H9 (cell line): ENCODE results near the gene BAIAP2L1. TPM values are rescaled to one million over a fixed set of nuclear protein-coding genes. Genes with fewer than 3 reads are reported as not detected.
"Not testable (repeated sequence)": the region's sequence is repeated elsewhere in the genome, so short reads cannot be mapped to it uniquely, and the experiment has no call there.

ENCODE experiments used
- DNase-seq: peaks from one replicate; pipeline ENCODE4 v3.0.0-alpha.2; 2017
- H2AFZ ChIP-seq: one replicate; pipeline ENCODE4 v1.6.1; 2013; ENCODE audit warnings: mild to moderate bottlenecking, low read length, control low read depth, moderate library complexity
- H2AK5ac ChIP-seq: 2 replicates; pipeline ENCODE4 v1.6.1; 2013; ENCODE audit warnings: low read length, control low read depth, mixed read lengths; ENCODE audit not compliant: insufficient read length
- H2BK120ac ChIP-seq: one replicate; pipeline ENCODE4 v1.6.1; 2013; ENCODE audit warnings: low read depth, mild to moderate bottlenecking, low read length, control low read depth, inconsistent platforms; ENCODE audit not compliant: poor library complexity, severe bottlenecking
- H2BK12ac ChIP-seq: 2 replicates; pipeline ENCODE4 v1.6.1; 2013; ENCODE audit warnings: low read length, control low read depth, mixed read lengths, low read depth; ENCODE audit not compliant: insufficient read length
- H2BK15ac ChIP-seq: 2 replicates; pipeline ENCODE4 v1.6.1; 2013; ENCODE audit warnings: low read depth, low read length, control low read depth
- H2BK20ac ChIP-seq: one replicate; pipeline ENCODE4 v1.6.1; 2013; ENCODE audit warnings: low read depth, mild to moderate bottlenecking, low read length, control low read depth, inconsistent platforms; ENCODE audit not compliant: poor library complexity, severe bottlenecking
- H2BK5ac ChIP-seq: 2 replicates; pipeline ENCODE4 v1.6.1; 2013; ENCODE audit warnings: low read length, control low read depth, mixed read lengths; ENCODE audit not compliant: insufficient read length
- H3K14ac ChIP-seq: 2 replicates; pipeline ENCODE4 v1.6.1; 2013; ENCODE audit warnings: low read length, control low read depth; ENCODE audit not compliant: insufficient read depth
- H3K18ac ChIP-seq: 2 replicates; pipeline ENCODE4 v1.6.1; 2013; ENCODE audit warnings: low read depth, mild to moderate bottlenecking, mixed read lengths, low read length, control low read depth; ENCODE audit not compliant: insufficient read length
- H3K23ac ChIP-seq: 2 replicates; pipeline ENCODE4 v1.6.1; 2013; ENCODE audit warnings: low read length, control low read depth, mixed read lengths, low read depth; ENCODE audit not compliant: insufficient read length
- H3K23me2 ChIP-seq: 2 replicates; pipeline ENCODE4 v1.6.1; 2013; ENCODE audit warnings: low read depth, mild to moderate bottlenecking, mixed read lengths, low read length, control low read depth; ENCODE audit not compliant: insufficient read length, poor library complexity, severe bottlenecking
- H3K27ac ChIP-seq: 2 replicates; pipeline ENCODE4 v1.5.1; 2013; ENCODE audit warnings: low read length, control low read depth, mixed read lengths, low read depth; ENCODE audit not compliant: insufficient read length
- H3K27me3 ChIP-seq: 2 replicates; pipeline ENCODE4 v1.6.1; 2013; ENCODE audit warnings: low read length, control low read depth, inconsistent platforms; ENCODE audit not compliant: insufficient read depth
- H3K4ac ChIP-seq: 2 replicates; pipeline ENCODE4 v1.6.1; 2013; ENCODE audit warnings: low read depth, mild to moderate bottlenecking, control low read depth, inconsistent platforms, low read length, moderate library complexity
- H3K4me1 ChIP-seq: 2 replicates; pipeline ENCODE4 v1.6.1; 2013; ENCODE audit warnings: low read length, control low read depth, inconsistent platforms; ENCODE audit not compliant: insufficient read depth
- H3K4me2 ChIP-seq: 2 replicates; pipeline ENCODE4 v1.6.1; 2013; ENCODE audit warnings: low read length, control low read depth, mixed read lengths; ENCODE audit not compliant: insufficient read length, insufficient read depth
- H3K56ac ChIP-seq: 2 replicates; pipeline ENCODE4 v1.6.1; 2013; ENCODE audit warnings: low read depth, mild to moderate bottlenecking, mixed read lengths, low read length, control low read depth; ENCODE audit not compliant: insufficient read length
- H3K79me1 ChIP-seq: 2 replicates; pipeline ENCODE4 v1.6.1; 2013; ENCODE audit warnings: low read depth, mild to moderate bottlenecking, moderate library complexity, low read length, control low read depth, inconsistent platforms; ENCODE audit not compliant: insufficient read depth, poor library complexity, severe bottlenecking
- H3K79me2 ChIP-seq: 2 replicates; pipeline ENCODE4 v1.6.1; 2013; ENCODE audit warnings: low read length, control low read depth, inconsistent platforms; ENCODE audit not compliant: insufficient read depth
- H3K9ac ChIP-seq: 2 replicates; pipeline ENCODE4 v1.6.1; 2013; ENCODE audit warnings: low read length, control low read depth, mixed read lengths; ENCODE audit not compliant: insufficient read length; ENCODE audit errors: extremely low read depth
- H3K9me3 ChIP-seq: one replicate; pipeline ENCODE4 v1.6.1; 2013; ENCODE audit warnings: low read depth, low read length, inconsistent platforms; ENCODE audit not compliant: control insufficient read depth
- H3T11ph ChIP-seq: one replicate; pipeline ENCODE4 v1.6.1; 2013; ENCODE audit warnings: mild to moderate bottlenecking, low read length, control low read depth, inconsistent platforms
- H4K20me1 ChIP-seq: one replicate; pipeline ENCODE4 v1.6.1; 2013; ENCODE audit not compliant: control insufficient read depth, insufficient read length, insufficient read depth
- H4K5ac ChIP-seq: 2 replicates; pipeline ENCODE4 v1.6.1; 2013; ENCODE audit warnings: low read depth, mild to moderate bottlenecking, mixed read lengths, low read length, control low read depth; ENCODE audit not compliant: insufficient read length
- H4K8ac ChIP-seq: replicated peaks from 2 replicates; pipeline ENCODE4 v1.6.1; 2013; ENCODE audit warnings: low read length, control low read depth, mixed read lengths, low read depth; ENCODE audit not compliant: insufficient read length
- H4K91ac ChIP-seq: 2 replicates; pipeline ENCODE4 v1.6.1; 2013; ENCODE audit warnings: low read depth, mild to moderate bottlenecking, moderate library complexity, mixed read lengths, low read length, control low read depth; ENCODE audit not compliant: insufficient read length
- H3K27ac Mint-ChIP-seq, 3 experiments: 2 replicates in 2 of 3; 3 replicates in 1 of 3; pipeline ENCODE4 v1.8.0; 2020 to 2021; ENCODE audit warnings: mixed read lengths in 3 of 3, mild to moderate bottlenecking in 1 of 3, moderate library complexity in 1 of 3
- H3K27me3 Mint-ChIP-seq: 2 replicates; pipeline ENCODE4 v1.8.0; 2021; ENCODE audit warnings: low read depth, mild to moderate bottlenecking, moderate library complexity, mixed read lengths
- H3K36me3 Mint-ChIP-seq, 3 experiments: 2 replicates in 2 of 3; 3 replicates in 1 of 3; pipeline ENCODE4 v1.8.0; 2020 to 2021; ENCODE audit warnings: low read depth in 3 of 3, mixed read lengths in 3 of 3; ENCODE audit not compliant: insufficient read depth in 1 of 3
- H3K4me1 Mint-ChIP-seq, 2 experiments: 2 replicates each; pipeline ENCODE4 v1.8.0; 2020; ENCODE audit warnings: mixed read lengths in 2 of 2
- H3K4me3 Mint-ChIP-seq, 2 experiments: 2 replicates in 1 of 2; 3 replicates in 1 of 2; pipeline ENCODE4 v1.8.0; 2020 to 2021; ENCODE audit warnings: mild to moderate bottlenecking in 2 of 2, mixed read lengths in 2 of 2, moderate library complexity in 1 of 2
- H3K9me3 Mint-ChIP-seq, 2 experiments: 2 replicates in 1 of 2; 3 replicates in 1 of 2; pipeline ENCODE4 v1.8.0; 2020; ENCODE audit warnings: mild to moderate bottlenecking in 2 of 2, mixed read lengths in 2 of 2, moderate library complexity in 1 of 2
- WGBS: extraction: QIAGEN DNeasy Blood & Tissue Kit; methylation state at CpG from one replicate; pipeline ENCODE4 v1.1.7; 2013; ENCODE audit warnings: missing lambda C conversion rate, low lambda C conversion rate, mixed read lengths; ENCODE audit not compliant: insufficient read length; ENCODE audit errors: extremely low coverage; 5-methylcytosine and 5-hydroxymethylcytosine counted together
- total RNA-seq: library from RNA; stranded (reverse); gene quantifications from 2 replicates; pipeline ENCODE4 v1.2.1, GENCODE V29; 2021
- TF ChIP-seq, protein P1 (sequence below): fragments of 200-600 bp; sonication (generic); conservative IDR thresholded peaks from 3 replicates; pipeline ENCODE4 v1.8.0; 2021; ENCODE audit warnings: antibody characterized with exemption, mild to moderate bottlenecking

BAIAP2L1 gene
- total RNA-seq, 1 experiment from 2014 or later, result 25.9 TPM

DNA sequence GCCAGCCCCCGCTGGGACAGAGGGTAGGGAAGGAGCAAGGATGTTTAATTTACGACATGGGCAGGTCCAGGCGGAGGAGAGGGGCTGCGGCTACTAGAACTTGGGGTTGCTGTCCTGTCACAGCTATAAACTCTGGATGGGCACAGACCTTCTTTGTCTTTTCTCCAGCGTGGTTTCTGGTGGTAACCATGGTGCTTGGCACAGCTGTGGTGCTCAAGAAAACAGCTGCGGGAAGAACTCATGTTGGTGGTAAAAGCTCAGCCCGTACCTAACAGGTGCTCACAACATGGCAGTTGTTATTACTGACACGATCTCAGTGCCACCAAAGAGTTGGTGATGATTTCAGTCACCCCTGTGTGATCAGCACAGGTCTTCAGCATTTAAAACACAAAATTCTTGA, 13.8 kb downstream of the BAIAP2L1 start:
- Histone ChIP-seq H2BK120ac (no peak overlapping the region), H2BK5ac (no peak overlapping the region), H3K4me1 (no peaks in the 10 kb centered on the region), H3K9ac (no peak overlapping the region), H3K27me3 (no peaks in the 10 kb centered on the region; the same call in 1 of the 2 replicates), H3K4ac (no peak overlapping the region), H3K79me2 (no peaks in the 10 kb centered on the region; the same call in 1 of the 2 replicates), H4K20me1 (no peaks in the 10 kb centered on the region), H3K18ac (no peak overlapping the region), H3K79me1 (peaks cover 5% of the 10 kb centered on the region), H3K23me2 (no peaks in the 10 kb centered on the region), H2AK5ac (no peak overlapping the region), H3K56ac (no peak overlapping the region), H2BK12ac (no peak overlapping the region), H3K9me3 (no peaks in the 10 kb centered on the region), H3K14ac (no peak overlapping the region), H4K5ac (no peak overlapping the region), H3K27ac (no peak overlapping the region), H4K8ac (no peak overlapping the region), H2BK15ac (no peak overlapping the region), H3T11ph (no peak overlapping the region), H2AFZ (no peak overlapping the region), H3K4me2 (no peak overlapping the region), H3K23ac (no peak overlapping the region), H4K91ac (no peak overlapping the region), H2BK20ac (no peak overlapping the region)
- WGBS, result no CpG with 5 or more reads among the region's 8 CpGs
- DNase-seq, result no peak
- Mint-ChIP-seq H3K4me3 (no peak overlapping the region), H3K4me1 (peaks cover 5 to 7% of the 10 kb centered on the region in 2 experiments; a peak in 3 of 4 replicates), H3K9me3 (no peaks in the 10 kb centered on the region; a peak in 1 of 5 replicates), H3K27me3 (no peaks in the 10 kb centered on the region), H3K27ac (no peak overlapping the region), H3K36me3 (peaks cover 5 to 13% (median 11%) of the 10 kb centered on the region in 3 experiments; a peak in 6 of 7 replicates)
- TF ChIP-seq, protein P1, sequence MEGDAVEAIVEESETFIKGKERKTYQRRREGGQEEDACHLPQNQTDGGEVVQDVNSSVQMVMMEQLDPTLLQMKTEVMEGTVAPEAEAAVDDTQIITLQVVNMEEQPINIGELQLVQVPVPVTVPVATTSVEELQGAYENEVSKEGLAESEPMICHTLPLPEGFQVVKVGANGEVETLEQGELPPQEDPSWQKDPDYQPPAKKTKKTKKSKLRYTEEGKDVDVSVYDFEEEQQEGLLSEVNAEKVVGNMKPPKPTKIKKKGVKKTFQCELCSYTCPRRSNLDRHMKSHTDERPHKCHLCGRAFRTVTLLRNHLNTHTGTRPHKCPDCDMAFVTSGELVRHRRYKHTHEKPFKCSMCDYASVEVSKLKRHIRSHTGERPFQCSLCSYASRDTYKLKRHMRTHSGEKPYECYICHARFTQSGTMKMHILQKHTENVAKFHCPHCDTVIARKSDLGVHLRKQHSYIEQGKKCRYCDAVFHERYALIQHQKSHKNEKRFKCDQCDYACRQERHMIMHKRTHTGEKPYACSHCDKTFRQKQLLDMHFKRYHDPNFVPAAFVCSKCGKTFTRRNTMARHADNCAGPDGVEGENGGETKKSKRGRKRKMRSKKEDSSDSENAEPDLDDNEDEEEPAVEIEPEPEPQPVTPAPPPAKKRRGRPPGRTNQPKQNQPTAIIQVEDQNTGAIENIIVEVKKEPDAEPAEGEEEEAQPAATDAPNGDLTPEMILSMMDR, result no peak

DNA sequence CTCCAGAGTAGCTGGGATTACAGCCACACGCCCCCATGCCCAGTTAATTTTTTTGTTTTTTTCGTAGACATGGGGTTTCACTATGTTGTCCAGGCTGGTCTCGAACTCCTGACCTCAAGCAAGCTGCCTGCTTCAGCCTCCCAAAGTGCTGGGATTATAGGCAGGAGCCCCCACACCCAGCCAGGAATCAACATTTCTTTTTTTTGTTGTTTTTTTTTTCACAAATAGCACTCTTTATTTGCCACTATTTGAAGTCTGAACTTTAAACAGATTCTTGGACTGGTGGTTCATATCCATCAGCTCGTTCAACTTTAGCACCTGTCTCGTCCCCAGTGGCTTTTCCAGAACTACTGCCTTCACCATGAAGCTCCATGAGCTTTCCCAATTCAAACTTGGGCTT, 15.4 kb downstream of the BAIAP2L1 start:
- H3K4me1 Mint-ChIP-seq, H3K23me2 ChIP-seq, H3K4me1 ChIP-seq, H3K23ac ChIP-seq, H3K4ac ChIP-seq, H3K4me2 ChIP-seq, H3K18ac ChIP-seq, H3K79me1 ChIP-seq, H3K56ac ChIP-seq, H3K27ac ChIP-seq, H3K27me3 Mint-ChIP-seq, H4K8ac ChIP-seq, H2AFZ ChIP-seq, H4K91ac ChIP-seq, H3K9me3 Mint-ChIP-seq, H3K9ac ChIP-seq, H4K5ac ChIP-seq, H3T11ph ChIP-seq, H2BK120ac ChIP-seq, H2BK15ac ChIP-seq, DNase-seq, H3K27me3 ChIP-seq, H3K4me3 Mint-ChIP-seq, H2AK5ac ChIP-seq, H3K27ac Mint-ChIP-seq, H2BK5ac ChIP-seq, H3K36me3 Mint-ChIP-seq, H3K14ac ChIP-seq, H2BK20ac ChIP-seq, H3K79me2 ChIP-seq, H3K9me3 ChIP-seq, H2BK12ac ChIP-seq, H4K20me1 ChIP-seq: not testable (repeated sequence)
- no CpG with 5 or more reads among the region's 5 CpGs for WGBS
